Stimulated activated CD4-positive, alpha-beta T cell treated with anti-CD3 and anti-CD28 coated beads, TNF-alpha, amount 100 ng/mL, for 4 hours (primary cell): ENCODE data around the gene FRMD3.
"Not testable (repeated sequence)": the region's sequence is repeated elsewhere in the genome, so short reads cannot be mapped to it uniquely, and the experiment has no call there.

Source experiments
- DNase-seq, 3 experiments: peaks; one replicate each; pipeline ENCODE4 v3.0.0-alpha.2; 2020; ENCODE audit warnings: low read depth in 3 of 3

Gene FRMD3

DNA sequence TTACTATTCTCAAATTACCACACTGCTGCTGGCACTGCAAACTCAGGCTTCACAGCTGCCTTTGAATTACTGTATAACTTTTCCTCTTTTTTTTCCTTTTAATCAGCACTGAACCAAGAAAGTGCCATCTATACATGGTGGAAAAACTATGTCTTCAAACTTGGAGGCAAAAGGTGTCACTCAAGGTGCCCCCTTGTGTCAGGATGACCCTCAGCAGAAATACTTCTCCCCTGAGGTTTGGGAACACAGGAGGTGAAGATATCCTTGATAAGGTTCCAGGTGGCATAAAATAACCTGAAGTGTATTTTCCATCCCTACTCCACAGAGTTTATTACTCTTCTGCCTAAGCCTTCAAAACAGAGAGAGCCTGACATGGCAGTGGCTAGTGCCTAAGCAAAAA is 14.5 kb downstream of the FRMD3 start:
- no peak for DNase-seq

DNA sequence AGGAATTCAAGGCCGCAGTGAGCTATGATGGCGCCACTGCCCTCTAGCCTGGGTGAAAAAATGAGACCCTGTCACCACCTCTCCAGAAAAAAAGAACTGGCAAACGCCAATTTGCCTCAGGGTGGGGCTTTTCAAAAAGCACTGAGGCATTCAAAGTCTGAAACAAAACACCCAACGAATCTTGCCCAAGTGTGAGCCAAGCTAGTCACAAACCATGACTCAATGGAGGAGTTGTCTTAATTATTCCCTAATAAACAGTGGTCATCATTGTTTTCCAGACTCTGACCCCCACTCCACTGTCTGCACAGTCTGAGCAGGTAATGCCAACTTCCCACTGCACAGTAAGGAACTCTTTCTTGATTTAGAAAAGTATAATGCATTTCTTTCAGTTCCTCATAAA is 16.8 kb downstream of the FRMD3 start:
- DNase-seq, result no peak

- DNase-seq, result no peak
Measured at GRCh38 chr9:83521011-83521410, 17.2 kb downstream of the FRMD3 start.

DNA sequence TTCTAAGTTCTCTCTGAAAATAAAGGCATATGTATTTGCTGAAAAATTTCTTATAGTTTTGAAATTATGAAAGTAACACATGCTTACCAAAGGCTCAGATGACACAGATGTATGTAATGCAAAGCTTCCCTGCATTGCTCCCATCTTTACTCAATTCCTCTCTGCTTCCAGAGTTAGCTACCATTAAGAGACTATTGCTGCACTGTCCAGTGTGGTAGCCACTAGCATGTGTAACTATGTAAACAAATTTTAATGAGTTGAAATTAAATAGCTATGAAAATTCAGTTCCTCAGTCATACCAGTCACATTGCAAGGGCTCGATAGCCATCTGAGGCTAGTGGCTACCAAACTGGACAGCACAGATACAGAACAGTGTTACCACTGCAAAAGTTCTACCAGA is 17.9 kb downstream of the FRMD3 start:
- no peak for DNase-seq

DNA sequence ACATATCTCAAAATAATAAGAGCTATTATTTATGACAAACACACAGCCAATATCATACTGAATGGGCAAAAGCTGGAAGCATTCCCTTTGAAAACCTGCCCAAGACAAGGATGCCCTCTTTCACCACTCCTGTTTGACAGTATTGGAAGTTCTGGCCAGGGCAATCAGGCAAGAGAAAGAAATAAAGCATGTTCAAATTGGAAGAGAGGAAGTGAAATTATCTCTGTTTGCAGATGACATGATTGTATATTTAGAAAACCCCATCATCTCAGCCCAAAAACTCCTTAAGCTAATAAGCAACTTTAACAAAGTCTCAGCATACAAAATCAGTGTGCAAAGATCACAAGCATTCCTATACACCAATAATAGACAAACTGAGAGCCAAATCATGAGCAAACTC is 20.2 kb downstream of the FRMD3 start:
- not testable (repeated sequence) for DNase-seq

DNA sequence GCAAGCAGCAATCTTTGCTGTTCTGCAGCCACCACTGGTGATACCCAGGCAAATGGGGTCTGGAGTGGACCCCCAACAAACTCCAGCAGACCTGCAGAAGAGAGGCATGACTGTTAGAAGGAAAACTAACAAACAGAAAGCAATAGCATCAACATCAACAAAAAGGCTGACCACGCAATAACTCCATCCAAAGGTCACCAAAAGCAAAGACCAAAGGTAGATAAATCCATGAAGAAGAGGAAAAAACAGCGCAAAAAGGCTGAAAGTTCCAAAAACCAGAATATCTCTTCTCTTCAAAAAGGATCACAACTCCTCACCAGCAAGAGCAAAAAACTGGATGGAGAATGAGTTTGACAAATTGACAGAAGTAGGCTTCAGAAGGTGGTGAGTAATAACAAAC is 23.4 kb downstream of the FRMD3 start:
- DNase-seq, result no peak

- no peak for DNase-seq
Measured at GRCh38 chr9:83512621-83513020, 25.6 kb downstream of the FRMD3 start.

GRCh38 chr9:83511051-83511450 is 27.1 kb downstream of the FRMD3 start:
- no peak for DNase-seq

GRCh38 chr9:83509402-83509801 is 28.8 kb downstream of the FRMD3 start:
- DNase-seq, result no peak

GRCh38 chr9:83508067-83508466 is 30.1 kb downstream of the FRMD3 start:
- no peak for DNase-seq

DNA sequence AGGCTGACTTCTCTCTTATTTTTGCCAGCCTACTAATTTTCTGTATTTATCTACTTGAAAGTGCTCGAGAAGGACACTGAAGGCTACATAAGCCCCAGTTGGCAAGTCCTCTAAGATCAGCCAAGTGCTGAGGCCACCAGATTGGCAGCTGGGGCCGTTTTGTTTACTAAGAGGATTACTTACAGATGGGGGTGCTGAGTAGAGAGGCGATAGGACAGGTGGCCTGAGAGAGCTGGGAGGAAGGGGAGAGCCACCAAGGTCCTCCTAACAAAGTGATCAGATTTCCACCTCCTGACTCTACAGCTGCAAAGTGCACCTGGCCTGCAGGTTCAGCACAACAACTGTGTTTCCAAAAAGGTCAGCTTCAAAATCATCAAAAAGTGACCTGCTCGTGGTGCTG is 32.9 kb downstream of the FRMD3 start:
- no peak for DNase-seq

DNA sequence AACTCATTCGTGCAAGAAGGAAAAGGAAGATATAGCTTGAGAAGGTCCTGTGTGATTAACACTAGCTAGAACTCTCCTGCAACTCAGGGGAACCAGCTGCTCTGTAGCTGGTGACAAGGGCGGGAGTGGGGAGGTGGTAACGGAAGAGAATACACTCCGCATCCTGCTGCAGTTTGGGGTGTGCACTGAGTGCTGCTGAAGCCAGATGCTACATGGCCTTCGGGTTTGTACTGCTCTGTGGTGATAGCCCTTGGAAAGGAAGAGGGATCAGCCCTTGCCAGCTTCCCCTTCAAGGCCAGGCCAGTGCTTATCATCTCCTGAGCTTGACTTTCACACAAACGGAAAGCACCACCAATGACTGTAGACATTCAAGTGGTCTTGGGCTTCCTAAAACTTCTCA is 34.3 kb downstream of the FRMD3 start:
- DNase-seq, result no peak

- no peak for DNase-seq
Measured at GRCh38 chr9:83501565-83501964, 36.6 kb downstream of the FRMD3 start.

- DNase-seq, result no peak
Measured at GRCh38 chr9:83497441-83497840, 40.8 kb downstream of the FRMD3 start.

- no peak for DNase-seq
Measured at GRCh38 chr9:83491995-83492394, 46.2 kb downstream of the FRMD3 start.

GRCh38 chr9:83491413-83491812 is 46.8 kb downstream of the FRMD3 start:
- no peak for DNase-seq

DNA sequence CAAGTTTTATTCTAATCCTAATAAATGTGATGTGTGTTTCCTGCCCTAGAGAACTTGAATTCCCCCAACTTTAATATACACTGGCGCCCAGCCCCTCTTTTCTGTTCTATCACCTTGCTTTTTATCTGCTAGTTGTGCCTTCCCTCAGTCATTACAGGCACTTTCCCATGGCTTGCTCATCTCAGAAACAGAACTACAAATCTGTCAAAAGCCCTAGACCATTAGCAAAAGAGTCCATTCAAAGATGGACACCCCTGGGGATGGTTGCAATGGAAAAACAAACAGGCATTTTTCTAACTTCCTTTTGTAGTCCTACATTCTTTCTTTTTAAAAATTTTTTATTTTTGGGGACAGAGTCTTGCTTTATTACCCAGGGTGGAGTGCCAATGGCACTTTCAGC is 48.2 kb downstream of the FRMD3 start:
- no peak for DNase-seq

- no peak for DNase-seq
Measured at GRCh38 chr9:83484990-83485389, 53.2 kb downstream of the FRMD3 start.

- no peak for DNase-seq
Measured at GRCh38 chr9:83483223-83483622, 55.0 kb downstream of the FRMD3 start.

- no peak for DNase-seq
Measured at GRCh38 chr9:83479765-83480164, 58.4 kb downstream of the FRMD3 start.

- no peak for DNase-seq
Measured at GRCh38 chr9:83477571-83477970, 60.6 kb downstream of the FRMD3 start.

GRCh38 chr9:83477120-83477519 is 61.1 kb downstream of the FRMD3 start:
- no peak for DNase-seq

DNA sequence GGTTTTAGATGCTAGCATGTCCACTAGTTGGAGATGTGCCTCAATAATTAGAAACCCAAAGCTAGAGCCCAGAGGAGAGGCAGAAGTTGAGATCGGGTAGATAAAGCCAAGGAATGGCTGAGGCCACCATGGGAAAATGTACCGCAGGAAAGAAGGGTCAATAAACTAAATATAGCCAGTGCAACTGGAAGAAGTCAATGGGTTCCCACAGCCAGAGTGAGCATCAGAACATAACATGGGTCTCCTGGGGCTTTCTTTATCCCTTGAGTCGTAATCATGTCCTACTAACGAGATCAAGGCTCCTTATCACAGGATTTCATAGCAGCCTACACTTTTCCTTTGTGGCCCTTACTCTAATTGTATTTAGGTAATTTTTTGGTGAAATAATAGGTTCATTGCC is 61.7 kb downstream of the FRMD3 start:
- no peak for DNase-seq

- no peak for DNase-seq
Measured at GRCh38 chr9:83475741-83476140, 62.5 kb downstream of the FRMD3 start.

GRCh38 chr9:83474631-83475030 is 63.6 kb downstream of the FRMD3 start:
- no peak for DNase-seq
